GM21717 (cell line): Measurements from ENCODE around the gene MGMT.

Experiments used
- ATAC-seq: cut with Tn5 transposase; IDR thresholded peaks from one replicate; pipeline ENCODE4 v1.9.1; 2021; ENCODE audit warnings: mild to moderate bottlenecking, moderate library complexity; ENCODE audit not compliant: unreplicated experiment

The MGMT gene

DNA sequence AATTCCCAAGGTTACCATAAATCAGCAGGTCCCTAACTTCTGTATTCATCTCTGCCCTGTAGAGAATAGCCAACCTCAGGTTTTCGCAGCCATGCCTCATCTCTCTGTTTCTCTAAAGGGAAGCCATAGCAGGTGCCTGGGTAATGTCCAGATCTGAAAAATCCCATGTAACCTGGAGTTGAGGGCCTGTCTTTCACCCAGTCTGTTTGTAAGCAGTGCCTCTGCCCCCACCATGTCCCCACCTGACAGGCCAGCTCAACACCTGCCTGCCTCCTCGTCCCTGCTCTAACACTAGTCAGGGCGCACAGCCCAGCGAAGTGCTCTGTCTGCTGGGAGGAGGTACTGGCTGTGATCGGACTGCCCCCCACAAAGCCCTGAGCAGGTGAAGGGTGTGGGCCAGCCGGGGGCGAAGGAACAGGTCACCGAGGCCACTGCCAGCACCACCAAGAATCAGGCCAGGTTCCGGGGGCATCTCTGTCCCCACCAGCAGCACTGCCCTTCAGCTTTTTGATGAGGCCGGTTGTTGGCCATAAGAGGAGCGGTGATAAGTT, 210.4 kb downstream of the MGMT start:
- ATAC-seq, result no peak

DNA sequence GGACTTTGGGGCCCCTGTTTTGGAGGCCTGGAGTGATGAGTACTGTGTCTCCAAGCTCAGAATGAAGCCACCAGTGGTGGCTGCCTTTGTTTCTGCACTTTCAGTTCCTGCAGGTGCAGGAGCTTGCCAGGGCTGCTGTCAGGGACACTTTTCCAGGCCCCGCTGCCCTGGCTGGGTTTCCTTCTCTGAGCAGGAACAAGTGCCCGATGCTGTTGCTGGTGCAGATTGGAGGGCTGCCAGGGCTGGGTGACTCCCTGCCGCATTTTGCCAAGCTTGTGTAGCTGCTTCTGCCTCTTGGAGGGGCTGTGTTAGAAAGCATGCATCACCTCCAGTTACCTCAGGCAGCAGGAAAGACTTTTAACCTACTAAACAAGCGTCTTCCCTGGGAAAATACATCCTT, 211.1 kb downstream of the MGMT start:
- ATAC-seq, result no peak

DNA sequence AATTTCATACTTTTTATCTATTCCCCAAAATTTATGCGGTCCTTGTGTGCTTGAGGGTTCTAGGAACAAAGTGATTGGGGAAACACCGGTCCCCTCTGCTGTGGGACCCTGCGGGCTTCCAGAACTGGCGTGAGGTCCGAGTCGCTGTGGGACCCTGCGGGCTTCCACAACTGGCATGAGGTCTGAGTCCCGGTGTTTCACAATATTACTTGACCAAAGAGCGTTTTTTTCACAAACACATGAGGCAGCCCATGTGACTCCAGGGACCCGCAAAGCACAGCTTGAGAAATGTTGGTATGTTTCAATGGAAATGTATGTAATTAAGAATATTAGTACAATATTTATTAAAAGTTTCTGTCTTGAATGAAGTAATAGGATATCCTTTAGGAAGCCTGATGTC, 212.2 kb downstream of the MGMT start:
- no peak for ATAC-seq

DNA sequence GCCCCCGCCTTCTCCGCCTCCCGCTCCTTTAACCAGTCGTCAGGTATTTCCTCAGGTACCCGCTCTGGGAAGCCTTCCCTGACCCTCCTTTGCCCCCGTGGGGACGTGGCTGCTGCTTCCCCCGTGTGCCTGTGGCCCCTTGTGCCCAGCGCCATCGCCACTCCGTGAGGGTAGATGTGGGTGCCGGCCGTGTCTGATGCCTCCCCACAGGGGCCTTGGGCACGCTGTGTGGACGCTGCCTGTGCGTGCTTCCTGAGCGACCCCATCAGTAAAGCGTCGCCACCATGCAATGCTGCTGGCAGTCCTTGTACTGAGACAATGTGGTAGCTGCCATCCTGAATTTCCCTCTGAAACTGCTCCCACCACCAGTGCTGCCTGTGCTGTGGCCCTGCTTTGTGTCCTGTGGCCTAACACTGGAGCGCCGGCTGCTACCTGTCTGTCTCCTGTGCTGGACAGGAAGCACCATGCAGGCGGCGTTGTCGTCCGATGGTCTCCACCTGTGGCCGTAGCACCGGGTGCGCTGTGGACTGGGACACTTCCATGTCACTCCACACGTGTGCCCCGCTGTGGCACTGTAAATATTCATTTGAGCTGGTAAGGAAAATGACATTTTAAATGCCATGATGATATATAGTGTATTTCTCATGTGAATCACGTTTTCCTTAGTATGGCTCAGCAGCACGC, 213.8 kb downstream of the MGMT start:
- ATAC-seq, result no peak

- ATAC-seq, result no peak
Observed at GRCh38 chr10:129681856-129682255, 214.8 kb downstream of the MGMT start.

DNA sequence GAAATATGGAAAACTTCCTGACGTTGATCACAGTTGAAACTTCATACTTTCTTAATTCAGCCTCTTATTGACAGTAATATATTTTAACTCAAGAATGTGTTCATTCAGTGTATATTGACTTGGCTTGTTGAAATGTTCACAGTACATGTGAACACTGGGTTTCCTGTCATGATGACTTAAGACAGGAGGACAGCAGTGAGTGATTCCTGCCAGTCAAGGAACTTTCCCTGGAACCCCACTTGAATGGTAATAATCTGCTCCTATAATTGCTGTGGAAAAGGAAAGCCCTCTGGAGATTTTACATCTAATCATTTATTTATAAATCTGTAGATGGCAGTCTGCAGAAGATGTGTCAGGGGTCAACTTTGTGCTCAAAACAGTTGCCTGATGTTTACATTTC, 216.5 kb downstream of the MGMT start:
- no peak for ATAC-seq

DNA sequence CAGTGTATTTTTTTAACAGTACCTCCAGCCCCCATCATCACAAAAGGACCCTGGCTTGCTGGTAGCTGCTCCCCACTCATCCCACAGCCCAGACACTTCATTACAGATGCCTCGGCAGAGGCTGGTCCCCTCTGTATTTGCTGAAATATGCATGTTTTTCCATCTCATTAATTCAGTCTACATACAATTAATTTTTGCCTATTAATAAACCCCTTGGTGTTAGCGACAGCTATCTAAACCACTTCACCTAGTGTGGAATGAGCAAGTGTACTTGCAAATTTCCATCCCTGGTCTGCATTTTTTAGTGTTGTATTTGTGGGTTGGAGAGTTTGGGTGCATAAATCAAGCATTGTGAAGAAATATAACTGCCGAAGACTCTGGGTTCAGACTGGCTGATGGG, 216.9 kb downstream of the MGMT start:
- ATAC-seq, result no peak

DNA sequence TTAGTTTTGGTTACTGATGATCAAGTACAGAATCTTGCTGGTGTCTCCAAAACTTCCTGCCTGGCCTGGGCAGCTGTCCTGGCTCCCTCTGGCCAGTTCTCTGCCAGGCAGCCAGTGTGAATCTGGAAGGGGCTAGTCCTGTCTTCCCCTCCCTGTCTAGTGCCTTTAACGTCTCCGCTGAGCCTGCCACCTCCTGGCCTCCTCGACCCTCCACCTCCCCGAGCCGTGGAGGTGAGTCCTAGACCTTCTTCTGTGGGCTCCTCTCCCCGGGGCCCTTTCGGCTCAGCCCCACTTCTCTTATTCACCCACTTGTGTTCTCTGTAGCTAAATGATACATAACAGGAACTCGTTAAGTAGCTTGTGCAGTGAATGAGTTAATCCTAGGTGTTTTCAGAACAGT, 218.2 kb downstream of the MGMT start:
- ATAC-seq, result no peak

- ATAC-seq, result no peak
Observed at GRCh38 chr10:129689671-129690071, 222.6 kb downstream of the MGMT start.

DNA sequence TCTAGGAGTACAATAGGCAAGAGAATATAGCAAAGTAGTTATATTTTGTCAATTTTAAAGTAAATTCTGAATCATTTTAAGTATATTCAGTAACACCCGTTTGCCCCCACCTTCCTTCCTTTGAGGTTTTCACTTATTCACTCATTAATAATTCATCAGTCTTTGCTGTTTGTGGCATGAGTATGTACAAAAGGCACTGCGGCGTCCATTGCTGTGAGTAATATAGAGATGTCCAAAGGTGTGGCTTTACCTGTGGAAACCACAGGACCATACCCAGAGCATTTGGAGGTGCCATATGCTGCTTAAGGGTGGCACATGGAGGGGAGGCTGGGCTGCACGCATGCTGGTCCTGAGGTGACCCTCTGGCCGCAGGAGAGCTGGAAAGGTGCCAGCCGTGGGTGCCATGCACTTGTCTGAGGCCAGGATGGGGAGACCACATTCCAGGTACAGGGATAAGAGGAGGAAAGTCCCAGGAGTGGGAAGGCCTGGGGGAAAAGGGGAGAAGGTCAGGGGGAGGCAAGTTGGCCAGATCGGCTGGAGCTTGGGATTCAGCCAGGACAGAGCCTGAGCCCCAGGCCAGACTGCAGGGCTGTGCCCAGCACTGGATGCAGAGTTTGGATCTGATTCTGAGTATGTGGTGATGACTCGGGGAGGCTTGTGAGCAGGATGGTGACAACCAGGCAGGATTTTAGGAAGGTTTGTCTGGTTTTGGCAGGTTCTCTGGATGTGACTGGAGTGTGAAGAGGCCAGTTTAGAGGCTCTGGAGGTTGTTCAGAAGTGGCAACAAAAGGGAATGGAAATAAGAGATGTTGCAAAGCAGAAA, 223.4 kb downstream of the MGMT start:
- no peak for ATAC-seq

DNA sequence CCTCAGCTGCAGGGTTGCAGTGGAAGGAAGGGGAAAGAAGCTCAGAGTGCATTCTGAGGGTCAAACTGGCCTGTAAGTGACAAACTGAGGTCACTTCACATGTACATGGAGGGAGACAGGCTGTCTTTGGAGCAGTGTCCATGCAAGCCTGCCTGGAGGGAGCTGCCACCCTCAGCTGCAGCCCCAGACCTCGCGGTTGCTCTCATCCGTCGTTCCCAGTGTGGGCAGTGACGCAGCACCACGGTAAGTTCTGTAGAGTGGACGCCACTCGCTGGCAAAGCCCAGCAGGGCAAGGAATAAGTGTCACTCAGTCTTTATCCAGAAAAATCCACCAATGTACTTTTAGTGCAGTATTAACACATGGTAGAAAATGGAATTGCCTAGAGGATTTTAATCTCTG, 225.7 kb downstream of the MGMT start:
- ATAC-seq, result no peak

GRCh38 chr10:129693382-129693781, 226.3 kb downstream of the MGMT start:
- ATAC-seq, result no peak

- ATAC-seq, result no peak
Observed at GRCh38 chr10:129694184-129694583, 227.1 kb downstream of the MGMT start.

DNA sequence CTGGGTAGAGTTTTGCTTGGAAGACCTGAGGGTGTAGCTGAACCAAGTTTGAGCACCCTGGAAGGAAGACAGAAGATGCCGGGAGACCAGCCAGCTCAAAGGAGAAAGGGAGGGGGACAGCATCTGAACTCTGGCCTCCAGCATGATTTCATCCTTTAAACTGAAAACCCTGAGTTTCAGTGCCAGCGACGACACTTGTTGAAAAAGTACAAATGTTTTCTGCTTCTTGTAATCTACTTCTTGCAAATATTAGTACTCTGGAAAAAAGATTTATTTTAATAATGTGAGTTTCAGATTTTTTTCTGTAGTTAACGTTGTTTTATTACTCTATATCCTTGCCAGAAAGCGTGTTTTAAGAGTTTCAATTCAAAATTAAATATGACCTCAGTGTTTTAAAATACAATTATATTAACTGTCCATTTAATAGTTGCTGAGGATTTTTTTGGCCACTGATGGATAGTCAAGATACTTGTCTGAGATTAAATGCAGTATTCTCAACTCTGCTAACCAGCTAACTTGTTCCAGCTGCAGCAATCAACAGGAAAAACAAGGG, 227.7 kb downstream of the MGMT start:
- no peak for ATAC-seq

DNA sequence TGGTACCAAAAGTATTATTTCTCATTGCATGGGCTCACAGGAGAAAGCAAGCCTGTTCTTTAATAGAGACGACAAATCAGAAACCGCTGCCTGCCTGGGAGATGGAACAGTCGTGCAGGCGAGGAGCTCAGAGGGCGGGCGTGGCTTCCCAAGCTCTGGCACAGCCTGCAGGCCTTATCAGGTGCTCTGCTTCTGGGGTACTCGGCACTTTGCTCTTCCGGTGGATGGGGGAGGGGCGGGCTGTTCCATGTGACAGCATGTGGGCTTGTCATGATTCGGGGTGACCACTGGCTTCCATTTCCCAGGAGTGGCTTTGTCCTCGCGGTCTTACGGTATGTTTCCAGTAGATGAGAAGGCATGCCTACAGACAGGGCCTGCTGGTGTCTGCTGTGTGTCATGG, 228.6 kb downstream of the MGMT start:
- no peak for ATAC-seq

DNA sequence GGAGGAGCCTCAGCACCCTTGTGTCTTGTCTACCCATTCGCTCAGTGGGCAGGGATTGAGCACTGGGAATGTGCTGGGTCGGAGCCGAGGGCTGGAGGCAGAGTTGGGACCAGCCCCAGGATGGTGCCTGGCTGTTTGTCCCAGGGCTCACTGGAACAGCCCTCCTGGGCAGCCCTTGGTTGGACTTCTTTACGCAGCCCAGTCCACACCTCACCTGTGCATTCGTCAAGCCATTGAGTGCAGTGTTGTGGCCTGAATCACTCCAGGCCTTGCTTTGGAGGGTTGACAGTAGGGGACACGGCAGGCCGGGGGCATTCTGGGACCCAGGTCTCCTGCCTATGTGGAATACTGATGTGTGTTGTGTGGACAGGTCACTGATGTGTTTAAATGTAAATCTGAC, 229.6 kb downstream of the MGMT start:
- no peak for ATAC-seq

- ATAC-seq, result no peak
Observed at GRCh38 chr10:129697463-129698247, 230.6 kb downstream of the MGMT start.

DNA sequence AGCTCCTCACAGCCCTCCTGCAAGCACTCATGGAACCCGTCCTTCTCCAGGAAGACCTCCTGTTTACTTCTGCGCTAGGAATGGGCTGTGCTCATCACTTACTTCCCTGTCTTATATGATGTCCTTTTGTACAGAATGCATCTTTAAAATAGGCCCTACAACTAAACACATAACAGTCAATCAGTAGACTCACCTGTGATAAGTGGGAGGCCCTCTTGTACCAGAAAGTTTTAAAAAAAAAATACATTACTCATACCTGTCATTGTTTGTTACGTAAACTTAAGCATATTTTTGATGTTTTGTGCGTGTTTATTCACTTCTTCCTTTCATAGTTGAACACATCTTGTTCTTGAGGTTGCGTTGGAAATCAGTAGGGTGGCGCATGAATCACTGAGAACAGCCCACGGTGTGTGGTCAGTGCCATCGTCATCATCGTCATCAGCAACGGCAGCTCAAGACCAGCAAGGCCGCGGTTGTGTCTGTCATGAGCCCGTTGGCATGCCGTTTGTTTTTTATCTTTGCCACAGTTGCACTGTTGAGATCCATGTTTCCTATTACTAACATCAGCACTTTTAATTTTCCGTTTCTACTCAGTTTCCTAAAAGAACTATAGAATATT, 232.8 kb downstream of the MGMT start:
- ATAC-seq, result no peak

DNA sequence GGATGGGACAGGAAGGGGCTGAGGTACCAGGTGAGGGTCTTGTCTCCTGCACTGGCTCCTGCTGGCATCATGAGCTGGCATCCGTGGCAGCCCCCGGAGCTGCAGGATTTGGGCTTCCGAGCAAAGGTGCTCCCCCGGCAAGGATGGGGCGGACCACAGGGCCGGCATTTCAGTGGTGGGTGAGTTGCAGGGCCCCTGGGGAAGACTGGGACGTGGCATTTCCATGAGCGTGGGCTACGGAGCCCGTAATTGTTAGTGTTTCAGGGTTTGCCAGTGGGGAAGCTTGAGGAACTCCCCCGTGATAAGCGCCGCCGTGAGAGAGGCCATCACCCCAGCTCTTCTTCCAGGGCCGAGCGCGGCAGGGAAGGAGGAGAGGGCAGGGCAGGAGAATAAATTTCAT, 235.6 kb downstream of the MGMT start:
- ATAC-seq, result no peak

DNA sequence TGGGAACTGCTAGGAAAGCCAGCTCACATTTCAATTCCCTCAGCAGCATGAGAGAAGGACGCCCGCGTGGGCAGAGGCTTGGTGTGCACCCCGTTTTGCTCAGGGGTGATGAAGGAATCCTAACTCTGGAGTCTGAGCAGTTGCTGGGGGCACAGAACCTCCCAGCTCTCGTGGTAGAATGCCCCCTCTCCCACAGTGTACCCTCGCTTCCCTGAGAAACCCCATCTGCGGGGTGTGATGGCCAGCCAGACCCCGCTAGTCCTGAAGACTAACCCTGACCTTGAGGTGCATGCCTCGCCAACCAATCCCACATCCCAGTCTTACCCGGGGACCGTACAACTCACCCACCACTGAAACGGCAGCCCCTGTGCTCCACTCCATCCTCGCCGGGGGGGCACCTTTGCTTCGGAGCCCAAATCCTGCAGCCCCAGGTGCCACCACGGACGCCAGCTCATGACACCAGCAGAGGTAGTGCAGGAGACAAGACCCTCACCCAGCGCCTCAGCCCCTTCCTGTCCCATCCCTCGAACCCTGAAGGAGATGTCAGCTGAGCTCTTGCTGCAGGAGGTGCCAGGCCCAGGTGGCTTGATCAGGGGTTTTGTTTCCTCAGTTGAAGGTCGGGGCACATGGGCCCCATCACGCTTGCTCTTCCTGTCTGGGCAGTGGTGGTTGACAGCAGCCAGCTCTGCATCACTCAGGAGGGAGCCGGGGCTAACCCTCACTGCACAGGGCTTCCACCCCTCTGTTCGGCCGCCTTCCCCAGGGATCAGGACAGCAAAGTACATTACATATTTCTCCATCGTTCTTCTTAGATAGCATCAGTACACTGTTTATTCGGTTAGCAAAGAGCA, 236.5 kb downstream of the MGMT start:
- ATAC-seq, result no peak
